GM12801 (cell line): ENCODE data around the gene STARD13.

ENCODE experiments used
- TF ChIP-seq, protein P1 (sequence below): IDR thresholded peaks from one replicate; pipeline ENCODE4 v1.5.1; 2011; ENCODE audit warnings: control low read depth; ENCODE audit not compliant: insufficient read length; ENCODE audit errors: extremely low read depth

STARD13 gene

DNA sequence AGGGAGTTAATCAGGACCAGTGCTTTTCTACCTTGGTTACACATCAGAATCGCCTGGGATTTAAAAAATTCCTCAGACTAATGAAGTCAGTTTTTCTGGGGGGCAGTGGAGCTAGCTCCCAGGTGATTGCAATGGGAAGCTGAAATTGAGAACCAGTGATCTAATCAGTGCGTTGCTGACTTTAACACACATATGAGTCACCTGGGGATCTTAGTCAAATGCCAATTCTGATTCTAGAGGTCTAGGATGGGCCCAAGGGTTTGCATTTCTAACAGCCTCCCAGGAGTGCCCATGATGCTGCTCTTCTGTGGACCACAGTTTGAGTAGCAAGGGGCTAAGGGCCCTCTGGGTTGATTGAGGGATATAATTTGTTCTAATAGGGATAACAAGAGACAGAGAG, 214.8 kb downstream of the STARD13 start:
- TF ChIP-seq, protein P1, sequence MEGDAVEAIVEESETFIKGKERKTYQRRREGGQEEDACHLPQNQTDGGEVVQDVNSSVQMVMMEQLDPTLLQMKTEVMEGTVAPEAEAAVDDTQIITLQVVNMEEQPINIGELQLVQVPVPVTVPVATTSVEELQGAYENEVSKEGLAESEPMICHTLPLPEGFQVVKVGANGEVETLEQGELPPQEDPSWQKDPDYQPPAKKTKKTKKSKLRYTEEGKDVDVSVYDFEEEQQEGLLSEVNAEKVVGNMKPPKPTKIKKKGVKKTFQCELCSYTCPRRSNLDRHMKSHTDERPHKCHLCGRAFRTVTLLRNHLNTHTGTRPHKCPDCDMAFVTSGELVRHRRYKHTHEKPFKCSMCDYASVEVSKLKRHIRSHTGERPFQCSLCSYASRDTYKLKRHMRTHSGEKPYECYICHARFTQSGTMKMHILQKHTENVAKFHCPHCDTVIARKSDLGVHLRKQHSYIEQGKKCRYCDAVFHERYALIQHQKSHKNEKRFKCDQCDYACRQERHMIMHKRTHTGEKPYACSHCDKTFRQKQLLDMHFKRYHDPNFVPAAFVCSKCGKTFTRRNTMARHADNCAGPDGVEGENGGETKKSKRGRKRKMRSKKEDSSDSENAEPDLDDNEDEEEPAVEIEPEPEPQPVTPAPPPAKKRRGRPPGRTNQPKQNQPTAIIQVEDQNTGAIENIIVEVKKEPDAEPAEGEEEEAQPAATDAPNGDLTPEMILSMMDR, result no peak

DNA sequence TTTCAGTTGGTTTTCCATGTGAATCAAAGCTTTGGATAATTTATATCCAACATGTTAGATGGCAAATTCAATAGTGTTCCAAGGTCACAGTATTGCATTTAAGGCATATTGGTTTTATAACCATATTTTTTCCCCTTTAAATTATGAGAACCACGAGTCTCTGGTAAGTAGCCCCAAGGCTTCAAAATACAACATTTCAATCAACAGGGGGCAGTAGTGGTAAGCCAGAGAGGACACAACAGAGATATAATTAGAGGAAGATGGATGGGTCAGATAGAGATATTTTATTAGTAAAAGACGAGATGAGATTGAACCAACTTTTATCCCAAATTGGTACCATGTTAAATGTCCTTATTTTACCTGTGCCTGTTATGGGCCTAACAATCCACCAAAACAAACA, 216.2 kb downstream of the STARD13 start:
- TF ChIP-seq, protein P1, result no peak

- TF ChIP-seq, protein P1, result no peak
These were observed 219.2 kb downstream of the STARD13 start for GRCh38 chr13:33066329-33066728.

- TF ChIP-seq, protein P1, result no peak
These were observed 224.7 kb downstream of the STARD13 start for GRCh38 chr13:33060815-33061214.

- TF ChIP-seq, protein P1, result no peak
These were observed 226.7 kb downstream of the STARD13 start for GRCh38 chr13:33058776-33059327.

GRCh38 chr13:33057019-33057780, 228.4 kb downstream of the STARD13 start:
- TF ChIP-seq, protein P1, result no peak

- TF ChIP-seq, protein P1, result no peak
These were observed 232.0 kb downstream of the STARD13 start for GRCh38 chr13:33053397-33054066.
